Activated naive CD8-positive, alpha-beta T cell treated with anti-CD3 and anti-CD28 coated beads, Interleukin-2, amount 50 U/mL, for 24 hours (primary cell): Measurements from ENCODE around the gene ITGB3.
"Not testable (repeated sequence)": the region's sequence is repeated elsewhere in the genome, so short reads cannot be mapped to it uniquely, and the experiment has no call there.

ENCODE experiments used
- ATAC-seq: fragments of 150-1000 bp; cut with Tn5 transposase; one replicate; pipeline ENCODE4 v1.10.0; 2021
- DNase-seq: peaks from one replicate; pipeline ENCODE4 v3.0.0; 2021
- H3K27ac Mint-ChIP-seq: one replicate; pipeline ENCODE4 v1.8.0; 2021; ENCODE audit warnings: mild to moderate bottlenecking, mixed read lengths
- H3K27me3 Mint-ChIP-seq: one replicate; pipeline ENCODE4 v1.8.0; 2021; ENCODE audit warnings: mixed read lengths
- H3K36me3 Mint-ChIP-seq: one replicate; pipeline ENCODE4 v1.8.0; 2021; ENCODE audit warnings: low read depth, mixed read lengths
- H3K4me1 Mint-ChIP-seq: one replicate; pipeline ENCODE4 v1.8.0; 2021; ENCODE audit warnings: mixed read lengths
- H3K4me3 Mint-ChIP-seq: one replicate; pipeline ENCODE4 v1.8.0; 2021; ENCODE audit warnings: mild to moderate bottlenecking, moderate library complexity, mixed read lengths
- H3K9me3 Mint-ChIP-seq: one replicate; pipeline ENCODE4 v1.8.0; 2021; ENCODE audit warnings: mixed read lengths

ITGB3 gene

DNA sequence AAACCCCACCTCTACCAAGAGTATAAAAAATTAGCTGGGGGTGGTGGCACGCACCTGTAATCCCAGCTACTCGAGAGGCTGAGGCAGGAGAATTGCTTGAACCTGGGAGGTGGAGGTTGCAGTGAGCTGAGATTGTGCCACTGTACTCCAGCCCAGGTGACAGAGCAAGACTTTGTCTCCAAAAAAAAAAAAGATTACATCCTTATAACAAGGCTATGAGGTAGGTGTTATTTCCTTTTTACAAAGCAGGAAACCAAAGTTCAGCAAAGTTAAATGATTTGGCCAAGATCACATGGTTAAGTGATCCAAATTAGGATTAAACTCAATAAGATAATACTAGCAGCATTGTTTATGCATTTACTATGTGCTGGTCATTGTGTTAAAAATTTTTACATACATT lies 36.3 kb upstream of the ITGB3 start:
- H3K27ac Mint-ChIP-seq, H3K27me3 Mint-ChIP-seq, H3K4me3 Mint-ChIP-seq, H3K9me3 Mint-ChIP-seq, ATAC-seq, DNase-seq, H3K36me3 Mint-ChIP-seq: not testable (repeated sequence)
- peaks cover 42% of the 10 kb centered on the region for H3K4me1 Mint-ChIP-seq

DNA sequence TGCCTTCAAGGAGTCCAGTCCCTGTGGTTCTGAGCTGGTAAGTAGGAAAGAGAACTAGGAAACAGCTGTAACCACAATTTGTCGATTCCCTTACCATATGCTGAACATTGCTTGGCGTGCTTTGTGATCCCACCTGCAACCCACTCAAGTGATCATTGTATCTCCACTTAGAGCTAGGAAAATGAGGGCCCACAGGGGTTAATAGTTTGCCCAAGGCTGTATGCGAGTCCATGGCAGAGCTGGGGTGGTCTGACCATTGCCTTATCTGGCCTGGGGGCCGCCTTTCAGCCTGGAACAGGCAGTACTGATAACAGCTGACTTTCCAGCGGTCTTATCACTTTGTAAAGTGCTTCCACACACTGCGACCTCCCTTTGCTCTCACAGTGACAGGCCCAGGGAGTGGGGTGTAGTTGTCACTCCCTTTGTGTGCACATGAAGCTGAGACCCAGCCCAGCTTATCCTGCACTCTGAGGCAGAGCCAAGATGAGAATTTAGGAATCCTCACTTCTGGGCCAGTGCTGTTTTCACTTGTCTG lies 34.7 kb upstream of the ITGB3 start:
- Mint-ChIP-seq H3K27ac (no peak overlapping the region), H3K9me3 (peaks cover 6% of the 10 kb centered on the region), H3K36me3 (no peaks in the 10 kb centered on the region), H3K4me3 (peak overlapping the region; percentile 14), H3K27me3 (no peaks in the 10 kb centered on the region), H3K4me1 (peaks cover 42% of the 10 kb centered on the region)
- ATAC-seq, result no peak
- no peak for DNase-seq

DNA sequence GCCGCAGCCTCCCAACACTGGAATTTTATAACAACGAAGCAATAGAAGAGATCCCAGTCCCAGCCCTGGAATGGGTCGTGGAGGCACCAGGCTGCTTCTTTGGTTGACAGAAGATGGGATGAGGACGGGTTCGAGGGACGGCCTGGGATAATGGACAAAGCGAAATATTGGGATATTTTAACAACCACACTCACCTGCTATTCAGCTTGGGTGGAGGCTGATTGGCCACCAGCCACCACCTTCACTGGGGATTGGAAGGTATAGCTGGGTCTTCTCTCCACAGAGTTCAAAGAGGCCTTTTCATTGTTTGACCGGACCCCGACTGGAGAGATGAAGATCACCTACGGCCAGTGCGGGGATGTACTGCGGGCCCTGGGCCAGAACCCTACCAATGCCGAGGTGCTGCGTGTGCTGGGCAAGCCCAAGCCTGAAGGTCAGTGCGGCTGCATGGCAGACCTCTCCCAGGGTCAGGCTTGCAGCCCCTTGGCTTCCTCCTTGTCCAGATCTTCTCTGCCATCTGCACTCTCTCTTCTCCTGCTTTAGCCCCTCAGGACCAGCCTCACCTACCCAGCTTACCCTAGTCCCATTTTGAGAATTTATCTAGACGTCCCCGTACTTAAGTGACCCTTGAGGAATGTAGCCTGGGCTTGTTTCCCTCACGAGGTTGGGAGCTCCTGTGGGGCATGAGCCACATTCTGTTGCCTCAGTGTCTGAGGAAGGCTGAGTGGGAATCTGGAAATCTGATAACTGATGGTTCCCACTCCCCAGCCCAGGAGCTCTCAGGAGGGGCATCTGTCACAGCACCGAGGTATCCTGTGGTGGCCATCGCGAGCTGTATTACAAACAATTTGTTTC lies 33.8 kb upstream of the ITGB3 start:
- peaks cover 42% of the 10 kb centered on the region for H3K4me1 Mint-ChIP-seq
- DNase-seq, result no peak
- no peak for ATAC-seq
- H3K9me3 Mint-ChIP-seq, result peaks cover 8% of the 10 kb centered on the region
- H3K27ac Mint-ChIP-seq, result no peak overlapping the region
- no peaks in the 10 kb centered on the region for H3K36me3 Mint-ChIP-seq
- no peak overlapping the region for H3K4me3 Mint-ChIP-seq
- no peaks in the 10 kb centered on the region for H3K27me3 Mint-ChIP-seq

DNA sequence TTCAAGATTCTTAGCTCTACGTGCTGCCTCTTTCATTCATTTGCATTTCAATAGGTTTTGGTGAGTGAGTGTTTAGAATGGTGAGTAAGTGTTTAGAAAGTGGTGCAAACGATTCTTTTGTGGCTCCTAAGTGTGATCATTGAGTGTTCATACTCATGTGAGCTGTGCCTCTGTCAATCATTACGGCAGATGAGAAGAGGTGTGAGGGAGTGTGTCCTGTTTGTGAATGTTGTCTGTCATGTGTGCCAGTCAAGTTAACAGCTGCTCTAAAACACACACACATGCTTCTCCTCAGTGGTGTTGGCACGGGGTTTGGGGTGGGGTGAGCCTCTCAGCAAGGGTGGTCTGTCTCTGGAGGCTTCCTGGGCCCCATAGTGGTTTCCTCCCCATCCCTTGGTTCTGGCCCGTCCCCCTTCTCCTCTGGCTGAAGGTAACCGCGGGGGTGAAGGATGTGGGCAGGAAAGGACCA lies 33.1 kb upstream of the ITGB3 start:
- ATAC-seq (peak; percentile 87), DNase-seq (no peak)
- peaks cover 42% of the 10 kb centered on the region for H3K4me1 Mint-ChIP-seq
- H3K36me3 Mint-ChIP-seq, result no peaks in the 10 kb centered on the region
- H3K27ac Mint-ChIP-seq, result no peak overlapping the region
- peaks cover 8% of the 10 kb centered on the region for H3K9me3 Mint-ChIP-seq
- no peaks in the 10 kb centered on the region for H3K27me3 Mint-ChIP-seq
- no peak overlapping the region for H3K4me3 Mint-ChIP-seq

DNA sequence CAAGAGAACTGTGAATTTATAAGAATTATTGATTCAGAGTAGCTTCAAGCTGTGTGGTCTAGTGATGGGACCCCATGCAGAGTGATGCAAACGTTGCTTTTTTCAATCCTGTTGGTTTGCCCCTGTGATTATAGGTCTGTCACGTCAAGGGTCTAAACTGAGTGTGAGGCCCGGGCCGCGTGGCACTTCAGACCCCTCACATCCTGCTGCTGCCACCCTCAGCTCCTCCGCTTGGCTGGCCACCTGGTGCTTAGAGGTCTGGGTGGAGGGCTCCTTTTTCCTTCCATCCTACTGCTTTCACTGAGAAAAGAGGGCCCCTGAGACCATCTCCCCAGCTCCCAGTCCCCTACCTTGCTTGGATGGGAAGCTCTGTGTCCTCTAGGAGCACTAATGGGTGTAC lies 32.5 kb upstream of the ITGB3 start:
- Mint-ChIP-seq H3K36me3 (no peaks in the 10 kb centered on the region), H3K4me1 (peaks cover 42% of the 10 kb centered on the region), H3K4me3 (no peak overlapping the region), H3K9me3 (peaks cover 8% of the 10 kb centered on the region), H3K27ac (no peak overlapping the region), H3K27me3 (no peaks in the 10 kb centered on the region)
- DNase-seq (no peak), ATAC-seq (no peak)

DNA sequence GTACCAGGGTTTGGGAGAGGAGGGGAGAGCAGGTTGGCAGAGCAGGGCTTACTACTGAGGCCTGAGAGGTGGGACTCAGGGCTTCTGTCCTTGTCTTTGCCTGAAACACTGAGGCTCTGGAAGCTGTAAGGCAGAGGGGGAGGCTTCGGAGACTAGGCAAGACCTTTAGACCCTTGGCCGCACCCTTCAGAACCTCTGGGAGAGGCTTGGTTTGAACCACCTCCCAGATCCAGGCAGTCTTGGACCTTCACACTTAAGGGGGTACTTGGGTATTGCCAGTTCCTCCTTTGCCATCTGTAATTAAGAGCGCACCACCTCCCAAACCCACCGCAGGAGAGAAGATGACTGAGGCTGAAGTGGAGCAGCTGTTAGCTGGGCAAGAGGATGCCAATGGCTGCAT lies 31.6 kb upstream of the ITGB3 start:
- no peak for ATAC-seq
- Mint-ChIP-seq H3K4me3 (no peak overlapping the region), H3K4me1 (peaks cover 39% of the 10 kb centered on the region)

DNA sequence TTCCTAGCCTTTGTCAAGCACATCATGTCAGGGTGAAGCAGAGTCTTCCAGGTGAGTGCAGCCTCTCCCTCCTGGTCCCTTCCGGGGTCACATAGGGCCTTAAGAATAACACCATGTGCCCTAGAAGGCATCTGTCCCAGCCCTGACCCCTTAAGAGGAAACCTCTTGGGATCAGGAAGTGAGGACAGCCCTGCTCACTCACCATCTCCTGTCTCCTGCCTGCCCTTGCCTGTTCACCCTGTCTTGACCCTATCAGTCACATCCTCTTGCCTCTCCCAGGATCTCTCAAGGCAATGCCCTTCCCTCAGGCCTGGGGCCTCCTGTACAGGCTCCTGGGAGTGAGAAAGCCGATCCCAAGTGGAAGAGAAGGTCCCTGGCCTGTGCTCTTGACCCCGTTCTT lies 30.6 kb upstream of the ITGB3 start:
- no peak overlapping the region for H3K4me3 Mint-ChIP-seq
- H3K27ac Mint-ChIP-seq, result no peak overlapping the region
- no peaks in the 10 kb centered on the region for H3K27me3 Mint-ChIP-seq
- no peak for DNase-seq
- no peaks in the 10 kb centered on the region for H3K36me3 Mint-ChIP-seq
- ATAC-seq, result no peak
- H3K9me3 Mint-ChIP-seq, result peaks cover 8% of the 10 kb centered on the region
- H3K4me1 Mint-ChIP-seq, result peaks cover 34% of the 10 kb centered on the region

More for the DNA sequence above, 31.6 kb upstream of the ITGB3 start:
- Mint-ChIP-seq H3K27me3 (no peaks in the 10 kb centered on the region), H3K9me3 (peaks cover 8% of the 10 kb centered on the region), H3K27ac (no peak overlapping the region), H3K36me3 (no peaks in the 10 kb centered on the region)
- DNase-seq, result no peak

DNA sequence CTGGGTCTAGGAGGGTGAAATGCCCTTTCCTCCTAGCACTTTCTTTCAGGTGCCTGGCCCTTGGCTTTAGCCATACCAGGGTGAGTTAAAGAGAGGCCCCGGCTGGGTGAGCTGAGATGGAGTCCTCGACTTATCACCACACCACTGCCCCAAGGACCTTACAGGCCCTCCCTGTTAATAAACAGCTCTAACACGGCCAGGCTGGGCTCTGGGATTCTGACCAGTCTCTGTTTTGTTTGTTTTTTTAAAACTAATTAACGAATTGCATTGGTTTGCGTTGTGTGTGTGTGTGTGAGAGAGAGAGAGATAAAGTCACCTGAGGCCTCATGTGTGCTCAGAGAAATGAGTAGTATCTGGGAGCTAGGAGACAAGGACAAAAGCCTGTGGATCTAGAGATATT lies 30.2 kb upstream of the ITGB3 start:
- no peak overlapping the region for H3K27ac Mint-ChIP-seq

DNA sequence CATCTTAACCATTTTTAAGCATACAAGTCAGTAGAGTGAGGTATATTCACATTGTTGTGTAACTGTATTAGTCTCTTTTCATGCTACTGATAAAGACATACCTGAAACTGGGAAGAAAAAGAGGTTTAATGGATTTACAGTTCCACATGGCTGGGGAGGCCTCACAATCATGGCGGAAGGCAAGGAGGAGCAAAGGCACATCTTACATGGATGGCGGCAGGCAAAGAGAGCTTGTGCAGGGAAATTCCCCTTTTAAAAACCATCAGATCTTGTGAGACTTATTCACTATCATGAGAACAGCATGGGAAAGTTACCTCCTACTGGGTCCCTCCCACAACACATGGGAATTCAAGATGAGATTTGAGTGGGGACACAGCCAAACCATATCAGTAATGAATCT lies 29.6 kb upstream of the ITGB3 start:
- not testable (repeated sequence) for H3K36me3 Mint-ChIP-seq, DNase-seq, H3K27me3 Mint-ChIP-seq, H3K27ac Mint-ChIP-seq, H3K4me3 Mint-ChIP-seq, H3K9me3 Mint-ChIP-seq, ATAC-seq
- peaks cover 23% of the 10 kb centered on the region for H3K4me1 Mint-ChIP-seq

More for the DNA sequence above, 30.2 kb upstream of the ITGB3 start:
- Mint-ChIP-seq H3K4me1 (peaks cover 29% of the 10 kb centered on the region), H3K4me3 (no peak overlapping the region), H3K9me3 (peaks cover 8% of the 10 kb centered on the region), H3K27me3 (no peaks in the 10 kb centered on the region), H3K36me3 (no peaks in the 10 kb centered on the region)
- ATAC-seq, result no peak
- no peak for DNase-seq

DNA sequence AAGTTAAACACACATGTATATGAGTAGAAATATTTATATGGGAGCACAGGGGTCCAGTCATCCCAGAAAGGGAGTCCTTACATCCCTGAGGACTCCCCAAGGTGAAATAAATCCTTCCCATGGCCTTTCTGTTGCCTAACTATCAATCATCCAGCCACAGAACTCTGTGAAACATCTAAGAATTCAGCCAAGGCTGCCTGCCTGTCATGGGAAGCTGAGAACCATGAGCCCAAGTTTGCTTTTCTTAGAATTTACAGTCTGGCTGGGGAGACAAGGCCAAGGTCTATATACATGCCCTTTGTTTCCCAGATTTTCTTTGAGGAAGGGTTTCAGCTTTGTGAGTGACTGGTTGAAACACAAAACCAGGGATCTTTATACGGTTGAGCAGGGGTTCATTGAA lies 28.7 kb upstream of the ITGB3 start:
- no peak overlapping the region for H3K27ac Mint-ChIP-seq
- H3K4me1 Mint-ChIP-seq, result peaks cover 22% of the 10 kb centered on the region
- no peak overlapping the region for H3K4me3 Mint-ChIP-seq
- ATAC-seq (no peak), DNase-seq (no peak)
- peaks cover 8% of the 10 kb centered on the region for H3K9me3 Mint-ChIP-seq
- no peaks in the 10 kb centered on the region for H3K36me3 Mint-ChIP-seq
- peaks cover 1% of the 10 kb centered on the region for H3K27me3 Mint-ChIP-seq

DNA sequence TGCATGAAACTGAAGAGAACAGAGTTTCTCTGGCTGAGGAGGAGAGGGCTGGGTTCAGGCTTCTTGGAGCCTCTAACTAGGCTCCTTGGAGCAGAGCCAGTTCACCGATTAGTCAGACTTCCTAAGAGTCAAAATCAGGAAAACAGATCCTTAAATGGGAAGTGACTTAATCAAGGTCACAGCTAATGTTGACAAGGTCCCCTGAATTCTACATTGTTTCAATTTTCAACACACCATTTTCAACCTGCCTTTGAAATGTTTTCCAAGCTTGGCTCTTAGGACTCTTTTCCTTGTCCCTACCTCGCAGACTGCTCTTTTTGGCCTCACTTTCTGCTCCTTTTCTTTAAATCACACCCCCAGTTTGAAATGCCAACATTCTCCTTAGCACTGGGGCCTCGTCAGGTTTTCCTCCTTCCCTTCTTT lies 28.2 kb upstream of the ITGB3 start:
- DNase-seq (no peak), ATAC-seq (no peak)
- no peak overlapping the region for H3K27ac Mint-ChIP-seq
- no peak overlapping the region for H3K4me3 Mint-ChIP-seq
- H3K36me3 Mint-ChIP-seq, result no peaks in the 10 kb centered on the region
- peaks cover 4% of the 10 kb centered on the region for H3K27me3 Mint-ChIP-seq
- H3K4me1 Mint-ChIP-seq, result peaks cover 22% of the 10 kb centered on the region
- peaks cover 8% of the 10 kb centered on the region for H3K9me3 Mint-ChIP-seq

DNA sequence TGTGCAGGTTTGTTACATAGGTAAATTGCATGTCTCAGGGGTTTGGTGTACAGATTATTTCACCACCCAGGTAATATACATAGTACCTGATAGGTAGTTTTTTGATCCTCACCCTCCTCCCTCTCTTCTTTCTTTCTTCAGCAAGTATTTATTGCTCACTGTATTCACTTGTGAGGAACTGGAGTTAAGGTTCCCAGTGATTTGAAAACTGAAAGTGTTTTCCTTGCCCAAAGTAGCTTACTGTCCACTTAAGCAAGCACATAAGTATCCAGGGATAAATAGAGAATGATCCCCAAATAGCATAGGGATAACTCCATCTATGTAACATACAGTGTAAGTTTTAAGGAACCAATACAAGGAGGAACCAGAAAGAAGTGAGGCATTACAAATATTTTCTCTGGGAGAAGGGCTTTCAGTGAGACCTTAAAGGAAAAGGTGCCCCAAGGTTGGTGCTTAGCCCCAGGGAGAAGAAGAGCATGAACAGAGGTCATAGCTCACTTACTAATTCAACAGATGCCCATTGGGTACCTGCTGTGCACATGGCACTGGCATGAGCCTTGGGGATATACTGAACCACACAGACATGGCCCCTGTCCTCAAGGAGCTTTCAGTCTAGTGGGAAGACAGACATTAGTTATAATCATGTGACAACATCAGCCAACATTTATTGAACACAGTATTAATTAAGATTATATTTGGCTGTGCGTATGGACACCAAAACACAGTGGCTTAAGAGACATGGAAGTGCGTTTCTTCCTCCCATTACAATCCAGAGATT lies 27.5 kb upstream of the ITGB3 start:
- H3K4me3 Mint-ChIP-seq, result no peak overlapping the region
- ATAC-seq (no peak), DNase-seq (no peak)
- no peak overlapping the region for H3K27ac Mint-ChIP-seq
- H3K9me3 Mint-ChIP-seq, result peaks cover 8% of the 10 kb centered on the region
- H3K36me3 Mint-ChIP-seq, result no peaks in the 10 kb centered on the region
- H3K4me1 Mint-ChIP-seq, result peaks cover 22% of the 10 kb centered on the region
- peaks cover 8% of the 10 kb centered on the region for H3K27me3 Mint-ChIP-seq

DNA sequence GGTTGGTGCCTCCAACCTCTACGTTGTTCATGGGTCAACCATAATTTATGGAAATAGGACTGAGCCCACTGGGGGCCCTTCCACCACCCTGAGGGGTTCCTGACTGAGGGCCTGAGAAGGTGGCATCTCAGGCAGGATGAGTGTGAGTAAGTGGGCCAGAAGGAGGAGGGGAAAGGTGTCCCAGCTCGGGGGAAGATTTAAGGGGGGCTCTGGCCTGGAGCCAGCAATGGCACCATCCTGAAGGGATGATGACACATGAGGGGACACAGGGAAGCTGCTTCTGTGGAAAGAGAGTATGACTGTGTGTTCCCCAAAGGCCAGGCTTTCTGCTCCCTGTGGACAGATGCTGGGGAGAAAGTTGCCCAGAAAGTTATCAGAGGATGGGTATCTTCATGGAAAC lies 25.8 kb upstream of the ITGB3 start:
- peaks cover 8% of the 10 kb centered on the region for H3K27me3 Mint-ChIP-seq
- peaks cover 16% of the 10 kb centered on the region for H3K4me1 Mint-ChIP-seq
- H3K27ac Mint-ChIP-seq, result no peak overlapping the region
- no peak overlapping the region for H3K4me3 Mint-ChIP-seq
- no peak for DNase-seq
- H3K36me3 Mint-ChIP-seq, result no peaks in the 10 kb centered on the region
- H3K9me3 Mint-ChIP-seq, result peaks cover 8% of the 10 kb centered on the region
- ATAC-seq, result no peak

DNA sequence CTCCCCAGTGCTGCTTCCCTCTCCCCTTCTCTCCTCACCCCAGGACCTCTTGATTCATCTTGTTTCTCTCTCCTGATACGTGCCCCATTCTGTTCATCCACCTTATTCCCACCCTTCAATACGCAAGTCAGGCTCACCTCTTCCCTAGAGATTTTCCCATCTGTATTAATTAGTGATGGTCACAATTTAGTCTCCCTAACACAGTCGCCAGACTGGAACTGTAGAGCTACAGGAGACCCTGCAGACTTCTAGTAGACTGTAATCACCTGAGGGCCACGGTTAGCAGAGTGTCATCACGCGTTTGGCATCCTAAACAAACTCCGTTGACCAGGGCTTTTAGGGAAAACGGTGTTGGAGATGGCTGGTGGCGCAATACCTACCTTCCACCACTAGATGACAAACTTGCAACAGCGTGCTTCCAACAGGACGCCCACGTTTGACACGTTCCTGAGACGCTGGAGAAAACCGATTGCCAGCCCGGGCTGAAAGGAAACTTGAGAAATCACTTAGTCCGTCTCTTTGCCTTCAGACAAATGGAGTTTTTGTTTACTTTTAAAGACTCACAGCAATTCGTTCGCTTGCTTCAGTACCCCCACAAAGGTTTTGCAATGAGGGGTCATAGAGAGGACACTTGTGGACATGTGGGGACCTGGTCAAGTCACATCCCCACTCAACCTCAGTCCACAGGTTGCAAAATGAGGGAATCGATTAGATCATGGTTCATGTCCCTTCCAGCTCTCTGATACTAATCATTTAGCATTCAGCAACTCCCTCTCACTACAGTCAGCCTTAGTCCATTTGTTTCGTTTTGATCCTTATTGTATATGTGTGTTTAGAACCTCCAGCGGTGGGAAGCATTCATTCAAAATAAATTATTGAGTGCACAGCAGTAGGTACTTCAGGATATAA lies 23.8 kb upstream of the ITGB3 start:
- Mint-ChIP-seq H3K27ac (peak overlapping the region; percentile 41), H3K36me3 (no peaks in the 10 kb centered on the region), H3K4me3 (peak overlapping the region; percentile 64), H3K4me1 (peaks cover 16% of the 10 kb centered on the region), H3K9me3 (no peaks in the 10 kb centered on the region), H3K27me3 (peaks cover 8% of the 10 kb centered on the region)
- DNase-seq, result peak; percentile 78
- ATAC-seq, result no peak
